ENCODE results near the gene ABCA4. TPM values are rescaled to one million over a fixed set of nuclear protein-coding genes. Genes with fewer than 3 reads are reported as not detected.

The ABCA4 gene
- total and polyA plus RNA-seq, 11 donors, result 0.04 to 0.37 (median 0.16) TPM; not detected in 2

- intact Hi-C loops (cut with DNase I), result loop anchor here in 1 of 10 donors (2.0 kb wide), 1 partner anchor 295 kb away; no protein-coding TSS in a partner anchor
- peaks cover 6 to 49% (median 36%) of the 10 kb centered on the region in 12 donors for H3K4me1 ChIP-seq
- no peak overlapping the region for H3K4me3 ChIP-seq
- H3K9me3 ChIP-seq, result no peaks in the 10 kb centered on the region
- ATAC-seq, result peak in 3 of 4 donors; percentile 19 to 68 (median 68)
- peak in 2 of 5 donors; percentile 43 to 72 for DNase-seq
- TF ChIP-seq POLR2A (IDR thresholded peaks at IDR 0.05), result no peak
- TF ChIP-seq, protein P1, sequence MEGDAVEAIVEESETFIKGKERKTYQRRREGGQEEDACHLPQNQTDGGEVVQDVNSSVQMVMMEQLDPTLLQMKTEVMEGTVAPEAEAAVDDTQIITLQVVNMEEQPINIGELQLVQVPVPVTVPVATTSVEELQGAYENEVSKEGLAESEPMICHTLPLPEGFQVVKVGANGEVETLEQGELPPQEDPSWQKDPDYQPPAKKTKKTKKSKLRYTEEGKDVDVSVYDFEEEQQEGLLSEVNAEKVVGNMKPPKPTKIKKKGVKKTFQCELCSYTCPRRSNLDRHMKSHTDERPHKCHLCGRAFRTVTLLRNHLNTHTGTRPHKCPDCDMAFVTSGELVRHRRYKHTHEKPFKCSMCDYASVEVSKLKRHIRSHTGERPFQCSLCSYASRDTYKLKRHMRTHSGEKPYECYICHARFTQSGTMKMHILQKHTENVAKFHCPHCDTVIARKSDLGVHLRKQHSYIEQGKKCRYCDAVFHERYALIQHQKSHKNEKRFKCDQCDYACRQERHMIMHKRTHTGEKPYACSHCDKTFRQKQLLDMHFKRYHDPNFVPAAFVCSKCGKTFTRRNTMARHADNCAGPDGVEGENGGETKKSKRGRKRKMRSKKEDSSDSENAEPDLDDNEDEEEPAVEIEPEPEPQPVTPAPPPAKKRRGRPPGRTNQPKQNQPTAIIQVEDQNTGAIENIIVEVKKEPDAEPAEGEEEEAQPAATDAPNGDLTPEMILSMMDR (IDR thresholded peaks at IDR 0.05), result peak in 3 of 12 donors; percentile 4 to 25 (median 20)
- H3K36me3 ChIP-seq, result no peaks in the 10 kb centered on the region
- 61 to 70% (median 65%) methylated on average over 11 of the region's 11 CpGs for whole genome bisulfite sequencing, 4 donors
- peaks cover 0 to 9% (median 0%) of the 10 kb centered on the region in 9 donors for H3K27me3 ChIP-seq
- peak overlapping the region in 11 of 12 donors; percentile 48 to 80 (median 61) for H3K27ac ChIP-seq
Observed at GRCh38 chr1:94039871-94040569, 80.9 kb downstream of the ABCA4 start.

DNA sequence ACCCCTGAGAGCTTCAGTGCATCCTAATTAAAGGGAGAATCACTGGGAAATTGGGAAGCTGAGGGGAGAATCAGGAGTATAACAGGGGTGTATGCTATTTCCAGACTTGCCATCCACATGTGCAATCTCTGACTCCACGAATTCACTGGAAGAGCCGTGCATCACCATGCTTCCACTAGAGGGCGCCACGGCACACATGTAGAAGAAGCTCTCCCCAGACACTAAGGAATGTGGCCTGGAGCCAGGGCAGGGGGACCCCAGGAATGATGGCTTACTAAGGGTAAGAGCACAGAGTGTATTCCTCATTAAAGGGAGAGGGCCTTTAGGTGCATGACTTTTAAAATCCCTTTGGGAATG lies 81.5 kb downstream of the ABCA4 start:
- peak; percentile 10 to 51 (median 32) for ATAC-seq
- peaks cover 0 to 9% (median 0%) of the 10 kb centered on the region in 9 donors for H3K27me3 ChIP-seq
- no peak overlapping the region for H3K4me3 ChIP-seq
- peak; percentile 69 to 86 (median 74) for DNase-seq
- peaks cover 4 to 44% (median 31%) of the 10 kb centered on the region in 12 donors for H3K4me1 ChIP-seq
- no peaks in the 10 kb centered on the region for H3K36me3 ChIP-seq
- intact Hi-C loops (cut with DNase I), result loop anchor here in 1 of 10 donors (2.0 kb wide), 1 partner anchor 295 kb away; no protein-coding TSS in a partner anchor
- H3K27ac ChIP-seq, result peak overlapping the region; percentile 48 to 80 (median 60)
- TF ChIP-seq, protein P1 (IDR thresholded peaks at IDR 0.05), result peak; percentile 77 to 92 (median 87)
- TF ChIP-seq POLR2A (IDR thresholded peaks at IDR 0.05), result no peak
- 3 to 7% (median 4%) methylated on average over 4 of the region's 4 CpGs for WGBS, 4 donors
- H3K9me3 ChIP-seq, result no peaks in the 10 kb centered on the region

- 62 to 68% (median 66%) methylated on average over 3 of the region's 3 CpGs for WGBS, 4 donors
- Histone ChIP-seq H3K27me3 (peaks cover 0 to 9% (median 0%) of the 10 kb centered on the region in 9 donors), H3K27ac (peak overlapping the region; percentile 48 to 81 (median 60)), H3K4me3 (no peak overlapping the region), H3K36me3 (no peaks in the 10 kb centered on the region), H3K4me1 (peaks cover 4 to 40% (median 26%) of the 10 kb centered on the region in 12 donors), H3K9me3 (no peaks in the 10 kb centered on the region)
- intact Hi-C loops (cut with DNase I), result loop anchor here in 1 of 10 donors (2.0 kb wide), 1 partner anchor 296 kb away; no protein-coding TSS in a partner anchor
- DNase-seq, result peak in 3 of 5 donors; percentile 37 to 47 (median 42)
- TF ChIP-seq POLR2A (IDR thresholded peaks at IDR 0.05), result no peak
- TF ChIP-seq, protein P1 (IDR thresholded peaks at IDR 0.05), result no peak
- peak; percentile 22 to 90 (median 42) for ATAC-seq
Observed at GRCh38 chr1:94038511-94038910, 82.4 kb downstream of the ABCA4 start.
